Liver (tissue), 9 donors: Measurements from ENCODE around the gene ZNHIT6. TPM values are rescaled to one million over a fixed set of nuclear protein-coding genes. Genes with fewer than 3 reads are reported as not detected.

Experiments used
- DNase-seq: peaks from one replicate; pipeline ENCODE4 v3.0.0-alpha.2; 2017; ENCODE audit warnings: low spot score
- H3K27ac ChIP-seq, 2 donors: one replicate each; pipeline ENCODE4 v1.7.0; 2013; ENCODE audit warnings: inconsistent platforms in 2 of 2, low read length in 2 of 2, control low read depth in 1 of 2, low read depth in 1 of 2, mild to moderate bottlenecking in 1 of 2
- H3K27me3 ChIP-seq, 4 donors: one replicate each; pipeline versions ENCODE4 v1.6.1 to v1.7.0; 2013; ENCODE audit warnings: low read length in 3 of 4, inconsistent platforms in 1 of 4, mild to moderate bottlenecking in 1 of 4, moderate library complexity in 1 of 4; ENCODE audit not compliant: control insufficient read depth in 4 of 4, insufficient read depth in 4 of 4
- H3K36me3 ChIP-seq, 4 donors: one replicate each; pipeline versions ENCODE4 v1.6.1 to v1.7.0; 2013; ENCODE audit warnings: low read length in 3 of 4, mild to moderate bottlenecking in 3 of 4, low read depth in 1 of 4, moderate library complexity in 1 of 4; ENCODE audit not compliant: control insufficient read depth in 4 of 4, insufficient read depth in 3 of 4
- H3K4me1 ChIP-seq, 4 donors: one replicate each; pipeline versions ENCODE4 v1.6.1 to v1.7.0; 2013; ENCODE audit warnings: low read length in 3 of 4, mild to moderate bottlenecking in 3 of 4, moderate library complexity in 1 of 4; ENCODE audit not compliant: control insufficient read depth in 4 of 4, insufficient read depth in 4 of 4
- H3K4me3 ChIP-seq, 3 donors: one replicate each; pipeline versions ENCODE4 v1.6.1 to v1.7.0; 2013; ENCODE audit warnings: low read length in 3 of 3, control low read depth in 1 of 3, low read depth in 1 of 3, mild to moderate bottlenecking in 1 of 3
- H3K9ac ChIP-seq, 2 donors: one replicate each; pipeline ENCODE4 v1.7.0; 2013; ENCODE audit warnings: low read length in 2 of 2, mild to moderate bottlenecking in 2 of 2, moderate library complexity in 2 of 2, control low read depth in 1 of 2, low read depth in 1 of 2
- H3K9me3 ChIP-seq, 4 donors: one replicate each; pipeline versions ENCODE4 v1.6.1 to v1.7.0; 2013; ENCODE audit warnings: low read length in 3 of 4; ENCODE audit not compliant: control insufficient read depth in 4 of 4
- EGR1 ChIP-seq, 2 donors: IDR thresholded peaks; 2 replicates each; pipeline ENCODE4 v1.6.1; 2016 to 2018; ENCODE audit warnings: antibody characterized with exemption in 2 of 2, low read depth in 2 of 2
- FOXA1 ChIP-seq: IDR thresholded peaks from 2 replicates; pipeline ENCODE4 v1.6.1; 2016; ENCODE audit warnings: antibody characterized with exemption
- FOXA2 ChIP-seq: IDR thresholded peaks from 2 replicates; pipeline ENCODE4 v1.6.1; 2016; ENCODE audit warnings: antibody characterized with exemption
- GABPA ChIP-seq, 2 donors: IDR thresholded peaks in 1 of 2; conservative IDR thresholded peaks in 1 of 2; 2 replicates each; pipeline ENCODE4 v1.6.1; 2016; ENCODE audit warnings: antibody characterized with exemption in 2 of 2, mild to moderate bottlenecking in 1 of 2, moderate library complexity in 1 of 2
- HNF4A ChIP-seq, 2 donors: conservative IDR thresholded peaks; 2 replicates each; pipeline ENCODE4 v1.6.1; 2016; ENCODE audit warnings: antibody characterized with exemption in 2 of 2, mild to moderate bottlenecking in 2 of 2
- HNF4G ChIP-seq: IDR thresholded peaks from 2 replicates; pipeline ENCODE4 v1.6.1; 2016; ENCODE audit warnings: antibody characterized with exemption
- JUND ChIP-seq, 2 donors: IDR thresholded peaks; 2 replicates each; pipeline ENCODE4 v1.6.1; 2016; ENCODE audit warnings: antibody characterized with exemption in 2 of 2
- MAX ChIP-seq: IDR thresholded peaks from 2 replicates; pipeline ENCODE4 v1.6.1; 2016; ENCODE audit warnings: antibody characterized with exemption
- NR2F2 ChIP-seq: IDR thresholded peaks from 2 replicates; pipeline ENCODE4 v1.6.1; 2016; ENCODE audit warnings: antibody characterized with exemption
- RAD21 ChIP-seq, 2 donors: IDR thresholded peaks; 2 replicates each; pipeline ENCODE4 v1.6.1; 2016; ENCODE audit warnings: antibody characterized with exemption in 2 of 2, mild to moderate bottlenecking in 2 of 2
- RXRA ChIP-seq, 2 donors: IDR thresholded peaks; 2 replicates each; pipeline ENCODE4 v1.6.1; 2017 to 2018; ENCODE audit warnings: antibody characterized with exemption in 2 of 2, mild to moderate bottlenecking in 1 of 2
- SP1 ChIP-seq: IDR thresholded peaks from 2 replicates; pipeline ENCODE4 v1.6.1; 2018; ENCODE audit warnings: antibody characterized with exemption, mild to moderate bottlenecking
- TAF1 ChIP-seq: conservative IDR thresholded peaks from 2 replicates; pipeline ENCODE4 v1.6.1; 2016; ENCODE audit warnings: antibody characterized with exemption, mild to moderate bottlenecking
- YY1 ChIP-seq: IDR thresholded peaks from 2 replicates; pipeline ENCODE4 v1.6.1; 2016; ENCODE audit warnings: antibody characterized with exemption, mild to moderate bottlenecking
- WGBS: extraction: QIAGEN DNeasy Blood & Tissue Kit; methylation state at CpG from one replicate; pipeline ENCODE4 v1.1.7; 2013; 5-methylcytosine and 5-hydroxymethylcytosine counted together
- polyA plus RNA-seq, 2 donors: library from polyadenylated mRNA; stranded (reverse) in 1 of 2; unstranded in 1 of 2; fragments of 200-250 nt in 1 of 2; fragments of >200 nt in 1 of 2; fragmentation: Nextera tagmentation in 1 of 2; extraction: Ambion mirVana in 1 of 2; gene quantifications; one replicate each; pipeline versions ENCODE4 v1.2.1 to v1.2.3, GENCODE V29; 2013 to 2015
- total RNA-seq, 2 donors: library from RNA; depleted of rRNA; stranded (reverse); fragments of >200 nt; gene quantifications; one replicate each; pipeline ENCODE4 v1.2.3, GENCODE V29; 2014
- TF ChIP-seq, protein P1 (sequence below): IDR thresholded peaks from 2 replicates; pipeline ENCODE4 v1.6.1; 2016; ENCODE audit warnings: antibody characterized with exemption, mild to moderate bottlenecking
- TF ChIP-seq, protein P2 (sequence below): IDR thresholded peaks from 2 replicates; pipeline ENCODE4 v1.6.1; 2016; ENCODE audit warnings: antibody characterized with exemption
- TF ChIP-seq, protein P3 (sequence below): IDR thresholded peaks from 2 replicates; pipeline ENCODE4 v1.6.1; 2016; ENCODE audit warnings: antibody characterized with exemption
- TF ChIP-seq, protein P4 (sequence below): fragments of 150-350 bp; IDR thresholded peaks from 2 replicates; pipeline ENCODE4 v1.5.1; 2017; ENCODE audit warnings: improper control_type of control experiment, low read depth, low read length; ENCODE audit not compliant: missing input control
- donor health status: healthy.
- donor health status: healthy.
- donor health status: healthy.
- donor health status: healthy.
- donor health status: healthy.

ZNHIT6 gene
- total and polyA plus RNA-seq, 4 donors: 2.2 to 4.0 (median 3.2) TPM

- TF ChIP-seq, protein P1, sequence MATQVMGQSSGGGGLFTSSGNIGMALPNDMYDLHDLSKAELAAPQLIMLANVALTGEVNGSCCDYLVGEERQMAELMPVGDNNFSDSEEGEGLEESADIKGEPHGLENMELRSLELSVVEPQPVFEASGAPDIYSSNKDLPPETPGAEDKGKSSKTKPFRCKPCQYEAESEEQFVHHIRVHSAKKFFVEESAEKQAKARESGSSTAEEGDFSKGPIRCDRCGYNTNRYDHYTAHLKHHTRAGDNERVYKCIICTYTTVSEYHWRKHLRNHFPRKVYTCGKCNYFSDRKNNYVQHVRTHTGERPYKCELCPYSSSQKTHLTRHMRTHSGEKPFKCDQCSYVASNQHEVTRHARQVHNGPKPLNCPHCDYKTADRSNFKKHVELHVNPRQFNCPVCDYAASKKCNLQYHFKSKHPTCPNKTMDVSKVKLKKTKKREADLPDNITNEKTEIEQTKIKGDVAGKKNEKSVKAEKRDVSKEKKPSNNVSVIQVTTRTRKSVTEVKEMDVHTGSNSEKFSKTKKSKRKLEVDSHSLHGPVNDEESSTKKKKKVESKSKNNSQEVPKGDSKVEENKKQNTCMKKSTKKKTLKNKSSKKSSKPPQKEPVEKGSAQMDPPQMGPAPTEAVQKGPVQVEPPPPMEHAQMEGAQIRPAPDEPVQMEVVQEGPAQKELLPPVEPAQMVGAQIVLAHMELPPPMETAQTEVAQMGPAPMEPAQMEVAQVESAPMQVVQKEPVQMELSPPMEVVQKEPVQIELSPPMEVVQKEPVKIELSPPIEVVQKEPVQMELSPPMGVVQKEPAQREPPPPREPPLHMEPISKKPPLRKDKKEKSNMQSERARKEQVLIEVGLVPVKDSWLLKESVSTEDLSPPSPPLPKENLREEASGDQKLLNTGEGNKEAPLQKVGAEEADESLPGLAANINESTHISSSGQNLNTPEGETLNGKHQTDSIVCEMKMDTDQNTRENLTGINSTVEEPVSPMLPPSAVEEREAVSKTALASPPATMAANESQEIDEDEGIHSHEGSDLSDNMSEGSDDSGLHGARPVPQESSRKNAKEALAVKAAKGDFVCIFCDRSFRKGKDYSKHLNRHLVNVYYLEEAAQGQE: no peak
- TF ChIP-seq FOXA1: no peak
- H3K4me1 ChIP-seq: no peaks in the 10 kb centered on the region
- H3K4me3 ChIP-seq: no peak overlapping the region
- H3K9me3 ChIP-seq: peaks cover 0 to 3% (median 0%) of the 10 kb centered on the region in 4 donors
- H3K27ac ChIP-seq: no peak overlapping the region
- no peak for DNase-seq
- no peaks in the 10 kb centered on the region for H3K27me3 ChIP-seq
- H3K9ac ChIP-seq: no peak overlapping the region
- peaks cover 0 to 12% (median 1%) of the 10 kb centered on the region in 4 donors for H3K36me3 ChIP-seq
- WGBS: 96% methylated on average over 1 of the region's 1 CpG
These were observed 86.8 kb downstream of the ZNHIT6 start for GRCh38 chr1:85621430-85621829.

DNA sequence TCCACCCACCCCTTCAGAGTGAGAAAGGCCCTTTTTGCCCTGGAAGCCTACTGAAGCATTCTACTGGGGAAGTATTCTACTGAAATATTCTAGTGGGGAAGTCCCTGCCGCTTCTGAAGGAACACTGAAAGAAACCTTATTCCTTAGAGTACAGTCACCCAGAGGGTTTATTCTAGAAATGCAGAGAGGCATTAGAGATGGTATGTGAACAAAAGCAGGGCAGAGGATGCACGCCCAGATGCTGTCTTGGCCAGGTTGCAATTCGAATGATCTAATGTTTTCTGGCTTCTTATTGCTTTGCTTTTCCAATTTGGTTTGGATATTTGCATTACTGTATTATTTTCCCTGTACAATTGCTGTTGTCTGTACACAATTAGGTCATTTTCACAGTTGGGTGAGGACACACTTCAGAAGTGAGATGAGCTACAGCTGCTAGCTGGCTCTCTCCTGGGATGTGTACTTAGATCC is 90.6 kb downstream of the ZNHIT6 start:
- Histone ChIP-seq H3K4me1 (peaks cover 1 to 5% (median 4%) of the 10 kb centered on the region in 4 donors), H3K36me3 (peaks cover 0 to 8% (median 0%) of the 10 kb centered on the region in 4 donors), H3K27ac (no peak overlapping the region), H3K9me3 (peaks cover 0 to 3% (median 0%) of the 10 kb centered on the region in 4 donors), H3K4me3 (no peak overlapping the region), H3K27me3 (no peaks in the 10 kb centered on the region), H3K9ac (no peak overlapping the region)
- DNase-seq: no peak
- no peak for TF ChIP-seq HNF4G
- TF ChIP-seq, protein P1: no peak
- no peak for TF ChIP-seq FOXA2
- no peak for TF ChIP-seq MAX
- TF ChIP-seq, protein P2, sequence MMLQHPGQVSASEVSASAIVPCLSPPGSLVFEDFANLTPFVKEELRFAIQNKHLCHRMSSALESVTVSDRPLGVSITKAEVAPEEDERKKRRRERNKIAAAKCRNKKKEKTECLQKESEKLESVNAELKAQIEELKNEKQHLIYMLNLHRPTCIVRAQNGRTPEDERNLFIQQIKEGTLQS: no peak
- no peak for TF ChIP-seq JUND (IDR thresholded peaks at IDR 0.05)
- no peak for TF ChIP-seq SP1
- no peak for TF ChIP-seq EGR1 (IDR thresholded peaks at IDR 0.05; ENCODE audit: low read depth in 2 of 2)
- TF ChIP-seq HNF4A (conservative IDR thresholded peaks at IDR 0.05): no peak
- no peak for TF ChIP-seq RXRA (IDR thresholded peaks at IDR 0.05)
- no peak for TF ChIP-seq RAD21 (IDR thresholded peaks at IDR 0.05)
- no peak for TF ChIP-seq YY1
- TF ChIP-seq, protein P3, sequence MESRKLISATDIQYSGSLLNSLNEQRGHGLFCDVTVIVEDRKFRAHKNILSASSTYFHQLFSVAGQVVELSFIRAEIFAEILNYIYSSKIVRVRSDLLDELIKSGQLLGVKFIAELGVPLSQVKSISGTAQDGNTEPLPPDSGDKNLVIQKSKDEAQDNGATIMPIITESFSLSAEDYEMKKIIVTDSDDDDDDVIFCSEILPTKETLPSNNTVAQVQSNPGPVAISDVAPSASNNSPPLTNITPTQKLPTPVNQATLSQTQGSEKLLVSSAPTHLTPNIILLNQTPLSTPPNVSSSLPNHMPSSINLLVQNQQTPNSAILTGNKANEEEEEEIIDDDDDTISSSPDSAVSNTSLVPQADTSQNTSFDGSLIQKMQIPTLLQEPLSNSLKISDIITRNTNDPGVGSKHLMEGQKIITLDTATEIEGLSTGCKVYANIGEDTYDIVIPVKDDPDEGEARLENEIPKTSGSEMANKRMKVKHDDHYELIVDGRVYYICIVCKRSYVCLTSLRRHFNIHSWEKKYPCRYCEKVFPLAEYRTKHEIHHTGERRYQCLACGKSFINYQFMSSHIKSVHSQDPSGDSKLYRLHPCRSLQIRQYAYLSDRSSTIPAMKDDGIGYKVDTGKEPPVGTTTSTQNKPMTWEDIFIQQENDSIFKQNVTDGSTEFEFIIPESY: no peak
- TF ChIP-seq, protein P4, sequence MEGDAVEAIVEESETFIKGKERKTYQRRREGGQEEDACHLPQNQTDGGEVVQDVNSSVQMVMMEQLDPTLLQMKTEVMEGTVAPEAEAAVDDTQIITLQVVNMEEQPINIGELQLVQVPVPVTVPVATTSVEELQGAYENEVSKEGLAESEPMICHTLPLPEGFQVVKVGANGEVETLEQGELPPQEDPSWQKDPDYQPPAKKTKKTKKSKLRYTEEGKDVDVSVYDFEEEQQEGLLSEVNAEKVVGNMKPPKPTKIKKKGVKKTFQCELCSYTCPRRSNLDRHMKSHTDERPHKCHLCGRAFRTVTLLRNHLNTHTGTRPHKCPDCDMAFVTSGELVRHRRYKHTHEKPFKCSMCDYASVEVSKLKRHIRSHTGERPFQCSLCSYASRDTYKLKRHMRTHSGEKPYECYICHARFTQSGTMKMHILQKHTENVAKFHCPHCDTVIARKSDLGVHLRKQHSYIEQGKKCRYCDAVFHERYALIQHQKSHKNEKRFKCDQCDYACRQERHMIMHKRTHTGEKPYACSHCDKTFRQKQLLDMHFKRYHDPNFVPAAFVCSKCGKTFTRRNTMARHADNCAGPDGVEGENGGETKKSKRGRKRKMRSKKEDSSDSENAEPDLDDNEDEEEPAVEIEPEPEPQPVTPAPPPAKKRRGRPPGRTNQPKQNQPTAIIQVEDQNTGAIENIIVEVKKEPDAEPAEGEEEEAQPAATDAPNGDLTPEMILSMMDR: no peak
- no peak for TF ChIP-seq TAF1
- no peak for TF ChIP-seq GABPA (IDR thresholded peaks at IDR 0.05 in 1 of 2, conservative IDR thresholded peaks at IDR 0.05 in 1 of 2)
- no peak for TF ChIP-seq NR2F2
- WGBS: 90% methylated on average over 3 of the region's 3 CpGs
